SH-SY5Y (cell line): ENCODE results near the gene OR51B2.

ENCODE experiments used
- GATA2 ChIP-seq: IDR thresholded peaks from 2 replicates; pipeline ENCODE4 v1.6.1; 2011; ENCODE audit warnings: mild to moderate bottlenecking, low read depth, low read length
- GATA3 ChIP-seq: IDR thresholded peaks from 2 replicates; pipeline ENCODE4 v1.6.1; 2011; ENCODE audit warnings: low read depth, mild to moderate bottlenecking, low read length, moderate library complexity

DNA sequence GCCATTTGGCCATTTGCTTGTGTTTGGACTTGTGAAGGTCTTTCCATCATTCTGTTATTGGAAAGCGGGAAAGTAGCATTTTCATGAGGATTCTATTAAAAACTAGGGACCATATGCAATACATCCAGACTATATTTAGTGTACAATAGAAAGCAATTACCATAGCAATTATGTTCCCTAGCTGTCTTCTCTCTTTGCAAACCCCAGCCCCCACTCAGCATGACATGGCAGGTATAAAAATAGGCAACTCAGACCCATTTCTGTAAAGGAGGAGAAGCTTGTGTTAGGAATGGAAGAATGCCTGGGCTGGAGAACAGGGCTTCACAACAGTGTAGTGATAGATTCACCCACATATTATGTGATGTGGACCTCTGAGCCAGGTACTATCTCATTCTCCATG lies 39.6 kb upstream of the OR51B2 start:
- no peak for TF ChIP-seq GATA3
- TF ChIP-seq GATA2: no peak
